ENCODE results near the gene CALN1. TPM values are rescaled to one million over a fixed set of nuclear protein-coding genes. Genes with fewer than 3 reads are reported as not detected.

CALN1 gene
- total and polyA plus RNA-seq, 2 of the 8 experiments (the other 6 are each of a cell fraction or from before 2014, with no cell fraction given) = 6.4 to 15.2 TPM

DNA sequence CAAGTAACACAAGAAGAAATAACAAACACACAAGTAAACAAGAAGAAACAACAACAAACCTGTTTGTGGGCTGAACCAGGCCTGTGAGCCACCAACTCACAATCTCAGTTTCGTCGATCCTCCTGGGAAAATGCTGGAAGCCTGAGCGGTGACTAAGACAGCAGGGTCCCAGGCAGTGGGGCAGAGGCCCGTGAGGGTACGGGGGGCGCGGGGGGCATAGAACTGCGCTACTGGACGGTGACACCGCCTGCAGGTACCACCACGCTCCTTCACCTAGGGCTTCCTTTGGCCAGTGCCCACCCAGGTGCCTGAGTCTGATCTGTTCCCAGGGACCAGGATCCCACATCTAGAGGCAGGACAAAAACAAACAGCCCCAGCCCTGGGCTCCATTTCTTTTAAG is 3.4 kb upstream of the CALN1 start:
- Histone ChIP-seq H3K79me1 (ENCODE audit: low read depth, low read length) (no peaks in the 10 kb centered on the region), H3K36me3 (ENCODE audit: control insufficient read depth in 2 of 4, insufficient read depth in 4 of 4, low read length in 3 of 4) (no peaks in the 10 kb centered on the region), H2AK5ac (ENCODE audit: low read depth, low read length) (no peak overlapping the region), H3K9me3 (ENCODE audit: insufficient read depth in 2 of 2, low read depth in 1 of 2, low read length in 1 of 2) (peaks cover 0 to 5% of the 10 kb centered on the region in 2 experiments; a peak in 1 of 4 replicates), H2BK15ac (ENCODE audit: low read length) (no peak overlapping the region), H3K4ac (replicated peaks; ENCODE audit: insufficient read length, low read depth, low read length) (no peak overlapping the region), H2BK5ac (ENCODE audit: low read depth, low read length) (no peak overlapping the region), H2AFZ (ENCODE audit: low read length) (no peak overlapping the region), H3K27me3 (replicated peaks in 1 of 4; ENCODE audit: control insufficient read depth in 3 of 4, extremely low read depth in 1 of 4, insufficient read depth in 3 of 4, low read length in 3 of 4) (no peaks in the 10 kb centered on the region), H2BK20ac (ENCODE audit: low read length) (no peak overlapping the region), H3K79me2 (ENCODE audit: control insufficient read depth in 1 of 2, insufficient read depth in 2 of 2, low read length in 2 of 2) (no peaks in the 10 kb centered on the region), H3K56ac (replicated peaks; ENCODE audit: insufficient read length, low read depth, low read length) (no peak overlapping the region), H4K20me1 (replicated peaks in 1 of 2; ENCODE audit: control insufficient read depth in 1 of 2, insufficient read depth in 2 of 2, low read length in 2 of 2) (peaks cover 0 to 3% of the 10 kb centered on the region in 2 experiments), H4K91ac (replicated peaks; ENCODE audit: insufficient read length, low read length) (no peak overlapping the region), H3K23ac (ENCODE audit: insufficient read length) (no peak overlapping the region), H3K9ac (replicated peaks in 1 of 4; ENCODE audit: extremely low read depth in 1 of 4, low read depth in 3 of 4, low read length in 3 of 4) (no peak overlapping the region), H3K23me2 (ENCODE audit: low read depth, low read length) (peaks cover 6% of the 10 kb centered on the region; the same call in 1 of the 2 replicates), H3K4me2 (ENCODE audit: insufficient read depth in 1 of 2, low read depth in 2 of 2, low read length in 2 of 2) (no peak overlapping the region), H3K27ac (ENCODE audit: low read depth, low read length) (no peak overlapping the region), H3K14ac (ENCODE audit: insufficient read length) (no peak overlapping the region), H3K18ac (ENCODE audit: extremely low read depth, low read length) (no peak overlapping the region), H4K8ac (ENCODE audit: extremely low read depth, insufficient read depth, low read length) (no peak overlapping the region), H3K4me3 (ENCODE audit: extremely low read depth in 1 of 4, insufficient read depth in 2 of 4, low read depth in 3 of 4, low read length in 4 of 4) (no peak overlapping the region), H3K4me1 (replicated peaks in 1 of 4; ENCODE audit: control insufficient read depth in 3 of 4, insufficient read depth in 4 of 4, low read length in 3 of 4) (peaks cover 0 to 3% (median 1%) of the 10 kb centered on the region in 4 experiments; a peak in 2 of 7 replicates), H2BK120ac (replicated peaks; ENCODE audit: low read depth, low read length) (no peak overlapping the region), H4K5ac (ENCODE audit: insufficient read length, low read depth, low read length) (no peak overlapping the region), H2BK12ac (ENCODE audit: low read depth, low read length) (no peak overlapping the region)
- ChIA-PET POLR2A (ENCODE audit: partially characterized antibody) (no interaction called here), CTCF (ENCODE audit: partially characterized antibody) (interaction anchor here (0.8 to 1.7 kb wide), 4 partner anchors 10 to 490 kb away, joined by 3 to 6 read pairs (median 4); no protein-coding TSS in a partner anchor)
- FAIRE-seq = no peak
- 89% methylated on average over 11 of the region's 11 CpGs; no CpG with 5 or more reads in 1 of the 2 experiments for WGBS, 2 experiments (ENCODE audit: extremely low coverage in 1 of 2, insufficient coverage in 1 of 2, insufficient read length in 1 of 2, insufficient replicate concordance in 2 of 2, low coverage in 1 of 2, low lambda C conversion rate in 2 of 2, missing lambda C conversion rate in 1 of 2)
- no peak for DNase-seq (ENCODE audit: low read depth in 1 of 2, low spot score in 2 of 2)
- no peak for TF ChIP-seq KDM1A (IDR thresholded peaks at IDR 0.05; ENCODE audit: borderline replicate concordance, low read length)

Measured in H1 (cell line).